ENCODE results near the gene MGST2.
A peak's percentile ranks its signal among the peaks of the same experiment; 100 is the strongest.

MGST2 gene

GRCh38 chr4:139709660-139710059 lies 44.0 kb downstream of the MGST2 start:
- no peak for DNase-seq (ENCODE audit: low read depth)

DNA sequence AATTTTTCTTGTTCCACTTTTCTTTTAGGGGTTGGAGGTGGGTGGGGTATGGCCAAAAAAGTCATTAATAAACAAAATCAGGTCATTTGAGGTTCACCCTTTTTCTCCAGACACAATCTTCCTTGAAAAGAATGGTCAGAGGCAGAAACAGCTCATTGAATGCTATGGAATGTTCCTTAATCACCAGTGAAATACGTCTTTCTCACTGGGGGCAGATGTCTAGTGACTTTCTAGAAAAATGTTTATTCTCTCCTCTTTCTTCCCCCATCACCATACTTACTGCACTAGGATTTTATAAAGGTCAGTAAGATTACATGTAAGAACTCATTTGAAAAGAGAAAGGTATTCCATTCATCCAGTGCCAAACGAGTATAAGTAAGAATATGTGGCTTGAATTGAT lies 44.5 kb downstream of the MGST2 start:
- DNase-seq (ENCODE audit: low read depth): no peak

GRCh38 chr4:139711461-139711860 lies 45.8 kb downstream of the MGST2 start:
- no peak for DNase-seq (ENCODE audit: low read depth)

- DNase-seq (ENCODE audit: low read depth): no peak
These were observed 47.3 kb downstream of the MGST2 start for GRCh38 chr4:139712882-139713281.

GRCh38 chr4:139715746-139716391 lies 50.2 kb downstream of the MGST2 start:
- DNase-seq (ENCODE audit: low read depth): no peak

- no peak for DNase-seq (ENCODE audit: low read depth)
These were observed 52.7 kb downstream of the MGST2 start for GRCh38 chr4:139718358-139718757.

DNA sequence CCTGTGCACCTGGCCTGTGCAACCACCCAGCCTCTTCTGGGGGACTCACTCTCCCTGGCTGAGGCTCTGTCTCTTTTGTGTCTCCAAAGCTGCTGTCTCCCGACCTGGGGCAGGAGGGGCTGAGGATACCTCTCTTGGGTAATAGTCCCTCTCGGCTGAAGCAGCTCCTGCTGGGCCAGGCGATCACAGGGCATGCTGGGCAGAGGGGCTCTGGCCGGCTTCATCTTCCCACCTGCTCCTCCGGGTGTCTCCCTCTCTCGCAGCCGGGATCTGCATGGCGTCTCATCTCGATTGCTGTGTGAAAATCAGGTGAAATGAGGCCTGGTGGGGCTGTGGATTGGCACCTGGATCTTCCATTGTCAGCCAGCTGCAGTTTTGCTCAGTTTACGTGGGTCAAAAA lies 53.2 kb downstream of the MGST2 start:
- DNase-seq (ENCODE audit: low read depth): no peak

- no peak for DNase-seq (ENCODE audit: low read depth)
These were observed 53.9 kb downstream of the MGST2 start for GRCh38 chr4:139719381-139720101.

DNA sequence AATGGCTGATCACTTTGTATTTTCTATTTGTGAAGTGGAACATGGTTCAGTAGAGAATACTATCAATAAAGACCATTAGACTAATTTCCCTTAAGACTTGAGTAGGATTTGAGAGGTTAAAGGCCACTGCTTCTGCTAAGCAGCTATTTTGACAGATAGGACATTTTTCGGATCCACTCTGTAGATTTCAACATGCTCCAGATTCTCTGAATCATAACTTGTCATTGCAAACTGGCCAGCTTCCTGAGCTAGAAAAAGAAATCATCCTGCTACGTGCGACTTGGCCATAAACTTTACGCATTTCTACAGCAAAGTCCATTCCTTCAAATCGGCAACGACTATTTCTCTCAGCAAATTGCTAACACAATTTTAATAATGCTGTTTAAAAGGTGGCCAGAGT lies 55.2 kb downstream of the MGST2 start:
- no peak for DNase-seq (ENCODE audit: low read depth)

- no peak for DNase-seq (ENCODE audit: low read depth)
These were observed 56.2 kb downstream of the MGST2 start for GRCh38 chr4:139721789-139722188.

- no peak for DNase-seq (ENCODE audit: low read depth)
These were observed 59.6 kb downstream of the MGST2 start for GRCh38 chr4:139725236-139725635.

GRCh38 chr4:139726615-139727014 lies 61.0 kb downstream of the MGST2 start:
- DNase-seq (ENCODE audit: low read depth): no peak

DNA sequence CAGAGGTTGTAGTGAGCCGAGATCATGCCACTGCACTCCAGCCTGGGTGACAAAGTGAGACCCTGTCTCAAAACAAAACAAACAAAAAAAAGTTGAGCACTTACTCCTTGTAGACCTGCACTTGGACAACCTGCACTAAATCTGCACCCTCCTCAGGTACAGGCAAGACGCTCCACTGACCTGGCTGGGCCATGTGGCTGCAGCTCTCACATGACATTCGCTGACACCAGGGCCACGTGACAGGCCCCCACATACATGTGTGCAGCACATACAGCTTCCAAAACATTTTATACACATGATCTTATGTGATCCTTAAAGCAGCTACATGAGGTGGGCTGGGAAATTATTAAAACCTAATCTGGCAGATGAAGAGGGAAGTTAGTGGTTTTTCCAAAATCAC lies 62.5 kb downstream of the MGST2 start:
- no peak for DNase-seq (ENCODE audit: low read depth)

DNA sequence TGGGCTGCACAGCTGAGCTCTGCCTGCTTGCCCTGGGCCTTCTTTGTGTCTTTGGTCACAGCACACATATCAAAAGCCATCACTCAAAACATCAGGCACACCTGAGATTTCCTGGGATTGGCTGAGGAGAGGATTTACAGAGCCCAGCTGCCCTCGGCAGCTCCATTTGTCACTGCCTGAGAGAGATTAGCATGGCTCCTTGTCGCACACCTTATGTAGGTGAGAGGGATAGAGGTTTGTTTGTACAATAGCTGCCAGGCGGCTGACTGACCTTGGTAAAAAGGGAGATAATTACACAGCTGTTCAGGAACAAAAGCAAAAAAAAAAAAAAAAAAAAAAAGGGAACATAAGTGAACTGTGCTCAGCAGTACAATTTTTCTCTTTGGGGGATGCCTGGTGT lies 63.2 kb downstream of the MGST2 start:
- DNase-seq (ENCODE audit: low read depth): no peak

GRCh38 chr4:139732991-139733570 lies 67.5 kb downstream of the MGST2 start:
- DNase-seq (ENCODE audit: low read depth): no peak

DNA sequence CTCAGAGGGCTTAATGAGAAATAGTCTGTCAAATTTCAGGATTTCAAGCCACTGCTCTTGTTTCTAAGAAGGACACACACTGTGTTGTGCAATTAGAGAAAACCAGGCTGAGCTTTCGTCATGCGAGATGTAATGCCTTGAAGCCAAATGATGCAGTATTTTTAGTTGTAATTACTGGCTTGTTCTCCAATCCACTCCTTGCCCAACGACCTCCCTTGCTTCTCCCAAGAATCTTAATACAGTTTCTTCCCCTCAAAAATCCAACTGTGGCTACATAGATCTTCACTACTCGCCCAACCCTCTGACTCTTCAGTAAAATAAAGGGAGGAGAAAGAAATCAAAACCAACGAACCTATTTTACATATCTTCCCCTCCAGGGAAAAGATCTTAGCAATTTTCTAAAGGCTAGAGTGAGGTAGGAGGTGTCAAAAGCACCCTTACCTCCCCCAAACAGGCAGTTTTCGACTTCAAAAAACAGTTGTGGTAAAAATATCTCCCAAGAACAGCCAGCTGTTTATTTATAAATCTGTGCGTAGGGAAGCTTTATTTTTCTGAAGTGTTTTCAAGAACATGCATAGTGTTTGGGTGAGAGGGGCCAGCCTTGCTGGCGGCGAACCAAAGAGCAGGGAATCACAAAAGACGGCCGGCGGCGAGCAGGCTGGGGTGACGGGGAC lies 68.7 kb downstream of the MGST2 start:
- no peak for DNase-seq (ENCODE audit: low read depth)

DNA sequence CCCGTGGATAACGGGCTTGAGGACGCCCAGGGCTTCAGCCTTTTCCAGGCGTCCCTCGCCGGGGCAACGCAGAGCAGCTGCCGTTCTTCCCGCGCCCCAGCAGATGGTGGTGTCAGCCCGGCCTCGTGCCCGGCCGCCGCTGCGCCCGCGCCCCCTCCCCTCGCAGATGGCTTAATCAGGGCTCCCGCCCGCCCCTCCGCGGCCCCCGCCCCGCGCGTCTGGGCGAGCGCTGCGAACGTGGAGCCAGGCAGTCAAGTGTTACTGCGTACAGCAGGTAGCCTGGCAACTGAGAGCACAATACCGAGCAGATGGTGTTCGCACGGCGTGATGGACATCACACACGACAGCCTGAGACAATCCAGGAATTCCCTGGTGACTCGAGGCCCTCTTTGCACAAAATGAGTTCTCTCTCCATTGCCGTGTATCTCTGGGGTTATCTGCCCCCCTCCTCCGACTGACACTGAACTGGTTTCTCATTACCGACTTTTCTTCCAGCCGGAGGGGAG lies 69.3 kb downstream of the MGST2 start:
- peak; percentile 15 for DNase-seq (ENCODE audit: low read depth)

GRCh38 chr4:139735381-139736273 lies 70.0 kb downstream of the MGST2 start:
- DNase-seq (ENCODE audit: low read depth): no peak

GRCh38 chr4:139736274-139736660 lies 70.6 kb downstream of the MGST2 start:
- no peak for DNase-seq (ENCODE audit: low read depth)

- DNase-seq (ENCODE audit: low read depth): no peak
These were observed 71.0 kb downstream of the MGST2 start for GRCh38 chr4:139736661-139737060.

GRCh38 chr4:139738846-139739613 lies 73.4 kb downstream of the MGST2 start:
- DNase-seq (ENCODE audit: low read depth): no peak
